H4 (cell line): ENCODE results near the gene ZNF451. TPM values are rescaled to one million over a fixed set of nuclear protein-coding genes. Genes with fewer than 3 reads are reported as not detected.
"Not testable (repeated sequence)": the region's sequence is repeated elsewhere in the genome, so short reads cannot be mapped to it uniquely, and the experiment has no call there.

Experiments used
- DNase-seq: peaks from one replicate; pipeline ENCODE4 v3.0.0-alpha.2; 2015; ENCODE audit warnings: low spot score
- total RNA-seq: library from RNA; depleted of rRNA; stranded (reverse); fragments of >200 nt; shearing (Covaris generic); gene quantifications from 2 replicates; pipeline ENCODE4 v1.2.3, GENCODE V29; 2014; rRNA removed

The ZNF451 gene
- total RNA-seq = 26.2 and 32.9 TPM in 2 replicates

GRCh38 chr6:57089687-57090457, at the start of gene ZNF451:
TSS of gene ZNF451 (plus strand) at chr6:57090188. CDS start at chr6:57090254, 66 bp downstream.
- peak; percentile 97 for DNase-seq

GRCh38 chr6:57044061-57044460, 45.9 kb upstream of the ZNF451 start:
- DNase-seq = not testable (repeated sequence)

- no peak for DNase-seq
These were observed 45.4 kb upstream of the ZNF451 start for GRCh38 chr6:57044568-57044967.

- peak; percentile 91 for DNase-seq
These were observed 43.4 kb upstream of the ZNF451 start, which contains the start of gene KIAA1586 for GRCh38 chr6:57046332-57047256. TSS of gene KIAA1586 (plus strand) at chr6:57046693. CDS start at chr6:57046756, 63 bp downstream.

GRCh38 chr6:57047257-57047585, 42.8 kb upstream of the ZNF451 start:
- not testable (repeated sequence) for DNase-seq

- not testable (repeated sequence) for DNase-seq
These were observed 42.1 kb upstream of the ZNF451 start for GRCh38 chr6:57047859-57048258.

- no peak for DNase-seq
These were observed 41.4 kb upstream of the ZNF451 start for GRCh38 chr6:57048577-57048976.

- DNase-seq = no peak
These were observed 26.1 kb upstream of the ZNF451 start for GRCh38 chr6:57063847-57064246.

- DNase-seq = no peak
These were observed 25.2 kb upstream of the ZNF451 start for GRCh38 chr6:57064809-57065208.

- no peak for DNase-seq
These were observed 21.9 kb upstream of the ZNF451 start for GRCh38 chr6:57068061-57068460.

GRCh38 chr6:57069228-57069627, 20.8 kb upstream of the ZNF451 start:
- DNase-seq = no peak

GRCh38 chr6:57069920-57070331, 20.1 kb upstream of the ZNF451 start:
- no peak for DNase-seq

- no peak for DNase-seq
These were observed 17.9 kb upstream of the ZNF451 start for GRCh38 chr6:57072108-57072507.

- no peak for DNase-seq
These were observed 15.6 kb upstream of the ZNF451 start for GRCh38 chr6:57074383-57074782.

GRCh38 chr6:57075092-57075491, 14.9 kb upstream of the ZNF451 start:
- DNase-seq = no peak

- no peak for DNase-seq
These were observed 11.3 kb upstream of the ZNF451 start for GRCh38 chr6:57078531-57079207.

GRCh38 chr6:57085471-57085870, 4.5 kb upstream of the ZNF451 start:
- no peak for DNase-seq

GRCh38 chr6:57086843-57087242, 3.1 kb upstream of the ZNF451 start:
- no peak for DNase-seq

- no peak for DNase-seq
These were observed 2.1 kb upstream of the ZNF451 start for GRCh38 chr6:57087916-57088315.

GRCh38 chr6:57089265-57089664, 723 bp upstream of the ZNF451 start:
- no peak for DNase-seq

GRCh38 chr6:57090458-57091067, 575 bp downstream of the ZNF451 start:
- not testable (repeated sequence) for DNase-seq

- not testable (repeated sequence) for DNase-seq
These were observed 1.4 kb downstream of the ZNF451 start for GRCh38 chr6:57091375-57091774.
